ENCODE results near the gene MAGOH.
"Not testable (repeated sequence)": the region's sequence is repeated elsewhere in the genome, so short reads cannot be mapped to it uniquely, and the experiment has no call there.

The MAGOH gene

GRCh38 chr1:53238197-53239155 lies at the start of gene MAGOH:
MAGOH (minus strand) TSS chr1:53238518; CDS start chr1:53238448, 70 bp downstream.
- peak; percentile 92 for DNase-seq

- DNase-seq, result peak; percentile 82
Observed at GRCh38 chr1:53286955-53287354, 48.6 kb upstream of the MAGOH start.

- no peak for DNase-seq
Observed at GRCh38 chr1:53285969-53286760, 47.8 kb upstream of the MAGOH start.

DNA sequence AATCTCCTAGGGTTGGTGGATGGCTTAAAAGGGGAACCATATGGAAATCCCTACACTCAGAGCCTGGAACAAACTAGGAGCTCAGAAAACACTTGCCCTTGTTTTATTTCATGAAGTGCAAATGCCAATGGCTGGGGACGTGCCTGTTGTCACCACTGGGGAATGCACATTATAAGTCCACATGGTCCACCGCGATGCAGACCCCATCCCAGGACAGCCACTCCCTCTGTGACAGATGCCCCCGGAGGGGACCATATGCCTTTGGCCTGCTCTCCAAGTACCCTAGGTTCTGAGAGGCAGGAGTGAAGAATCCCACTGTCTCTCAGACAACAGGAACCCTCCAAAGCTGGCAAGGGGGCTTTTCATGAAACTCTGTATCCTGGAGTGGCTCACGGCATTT lies 47.2 kb upstream of the MAGOH start:
- no peak for DNase-seq

GRCh38 chr1:53284224-53285020 lies 46.1 kb upstream of the MAGOH start:
- DNase-seq, result no peak

DNA sequence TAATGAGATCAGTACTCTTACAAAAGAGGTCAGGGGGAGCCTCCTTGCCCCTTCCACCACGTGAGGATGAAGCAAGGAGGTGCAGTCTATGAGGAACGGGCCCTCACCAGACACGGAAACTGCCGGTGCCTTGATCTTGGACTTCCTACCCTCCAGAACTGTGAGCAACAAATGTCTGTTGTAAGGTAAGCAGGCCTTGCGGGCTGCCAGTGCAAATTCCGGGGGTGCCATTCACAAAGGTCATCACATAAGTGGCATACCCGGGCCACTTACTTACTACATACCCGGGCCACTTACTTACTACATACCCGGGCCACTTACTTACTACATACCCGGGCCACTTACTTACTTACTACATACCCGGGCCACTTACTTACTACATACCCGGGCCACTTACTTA lies 44.8 kb upstream of the MAGOH start:
- not testable (repeated sequence) for DNase-seq

DNA sequence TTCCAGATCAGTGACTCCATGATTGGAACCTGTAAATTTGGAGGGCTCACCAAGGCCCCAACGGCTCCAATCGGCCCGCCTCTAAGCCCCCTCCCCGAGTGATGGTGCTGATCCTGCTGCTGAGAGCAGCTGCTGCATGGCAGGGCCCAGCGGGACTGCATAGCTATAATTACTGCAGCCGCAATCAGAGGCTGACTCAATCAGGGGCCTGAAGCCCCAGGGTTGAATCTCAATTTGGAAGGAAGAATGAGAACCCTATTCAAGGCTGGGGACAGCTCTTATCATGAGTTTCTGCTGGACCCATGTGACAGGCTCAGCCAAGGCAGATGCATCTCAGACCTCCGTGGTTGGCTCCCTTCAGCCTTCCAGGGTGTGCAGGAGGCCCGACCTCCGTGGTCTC lies 42.8 kb upstream of the MAGOH start:
- DNase-seq, result no peak

DNA sequence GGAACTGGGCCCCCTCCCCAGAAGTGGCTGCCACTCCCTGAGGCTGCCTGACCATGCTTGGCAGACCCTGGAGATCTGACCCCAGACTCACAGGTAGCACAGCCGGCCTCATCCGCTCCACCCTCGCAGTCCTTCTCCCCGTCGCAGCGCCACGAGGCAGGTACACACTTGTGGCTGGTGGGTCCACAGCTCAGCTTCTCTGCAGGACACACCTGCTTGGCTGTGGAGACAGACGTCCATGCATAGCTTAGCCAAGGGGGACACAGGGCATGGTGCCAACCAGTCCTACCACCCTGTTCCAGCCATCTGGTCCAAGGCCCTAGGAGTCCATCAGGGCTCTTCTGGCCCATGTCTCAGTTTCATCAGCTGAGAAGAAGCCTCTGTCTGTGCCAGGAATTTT lies 42.2 kb upstream of the MAGOH start:
- DNase-seq, result no peak

DNA sequence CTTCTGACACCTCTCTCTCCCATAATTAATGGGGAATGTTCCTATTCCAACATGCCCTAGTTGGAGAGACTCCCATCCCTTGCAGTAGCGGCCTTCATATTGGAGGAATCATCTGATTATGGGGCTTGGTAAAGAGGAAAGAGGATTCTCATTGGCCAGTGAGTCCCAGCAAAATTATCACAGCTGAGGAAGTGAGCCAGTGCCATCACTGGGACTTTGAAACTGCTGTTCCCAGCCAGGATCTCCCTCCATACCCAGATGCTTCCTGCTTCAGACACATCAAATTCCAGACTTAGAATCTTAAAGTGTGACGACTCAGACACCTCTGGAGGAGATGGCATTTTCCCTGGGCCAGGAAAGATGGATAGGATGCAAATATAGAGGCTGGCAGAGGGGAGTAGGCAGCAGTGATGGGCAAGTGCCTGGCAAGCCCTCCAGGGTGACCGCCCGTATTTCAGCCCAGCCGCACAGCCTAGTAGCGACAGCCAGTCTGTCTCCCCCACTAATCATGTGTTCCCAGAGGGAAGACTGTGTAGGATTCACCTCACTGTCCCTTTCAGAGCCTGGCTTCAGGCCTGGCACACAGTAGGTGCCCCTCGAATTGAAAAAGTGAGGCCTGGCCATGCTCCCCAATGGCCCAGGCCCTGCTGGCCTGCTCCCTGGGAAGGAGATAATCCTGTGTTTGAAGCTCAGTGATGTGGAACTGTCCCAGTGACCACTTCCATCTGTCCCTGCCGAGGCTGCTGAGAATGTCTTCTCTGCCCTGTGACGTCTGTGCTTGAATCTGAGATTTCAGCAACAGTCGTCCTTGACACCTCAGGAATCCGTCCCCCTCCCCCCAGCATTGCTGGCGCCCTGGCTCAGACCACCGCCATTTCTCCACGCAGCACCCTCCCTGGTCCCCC lies 41.2 kb upstream of the MAGOH start:
- DNase-seq, result no peak

- peak; percentile 24 for DNase-seq
Observed at GRCh38 chr1:53278298-53278725, 40.0 kb upstream of the MAGOH start.

- no peak for DNase-seq
Observed at GRCh38 chr1:53277326-53277725, 39.0 kb upstream of the MAGOH start.

GRCh38 chr1:53276902-53277281 lies 38.6 kb upstream of the MAGOH start:
- DNase-seq, result no peak

DNA sequence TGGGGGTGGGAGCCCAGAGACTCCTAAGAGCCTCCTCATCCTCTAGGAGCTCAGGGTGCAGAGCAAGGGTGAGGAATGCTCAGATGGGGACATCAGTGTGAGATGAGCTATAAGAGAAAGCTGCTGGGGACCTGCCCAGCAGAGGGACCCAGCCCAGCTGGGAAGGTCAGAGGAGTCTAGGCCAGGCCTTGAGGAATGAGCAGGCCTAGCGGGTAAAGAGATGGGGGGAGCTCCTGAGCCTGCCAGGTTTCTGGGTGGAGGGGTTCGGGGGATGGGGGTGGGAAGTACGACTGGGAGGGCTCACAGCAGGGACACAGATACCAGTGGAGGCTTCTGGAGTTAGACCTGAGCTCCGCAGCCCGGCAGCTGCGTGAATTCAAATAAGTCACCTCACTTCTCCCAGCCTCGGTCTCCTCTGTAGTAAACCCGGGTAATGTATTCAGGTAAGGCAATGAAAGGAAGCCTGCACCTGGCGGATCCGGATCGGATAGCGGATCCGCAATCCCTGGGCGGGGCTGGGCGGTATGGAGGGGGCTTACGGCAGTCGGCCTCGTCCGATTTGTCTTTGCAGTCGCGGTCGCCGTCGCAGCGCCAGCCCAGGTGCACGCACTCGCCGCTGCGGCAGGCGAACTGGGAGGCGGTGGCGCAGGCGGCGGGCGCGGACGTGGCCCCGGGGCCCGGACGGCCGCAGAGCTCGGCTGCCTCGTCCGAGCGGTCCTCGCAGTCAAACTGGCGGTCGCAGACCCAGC lies 38.0 kb upstream of the MAGOH start:
- DNase-seq, result no peak

- no peak for DNase-seq
Observed at GRCh38 chr1:53275566-53275965, 37.2 kb upstream of the MAGOH start.

GRCh38 chr1:53274541-53275185 lies 36.3 kb upstream of the MAGOH start:
- DNase-seq, result no peak

GRCh38 chr1:53274026-53274425 lies 35.7 kb upstream of the MAGOH start:
- no peak for DNase-seq

DNA sequence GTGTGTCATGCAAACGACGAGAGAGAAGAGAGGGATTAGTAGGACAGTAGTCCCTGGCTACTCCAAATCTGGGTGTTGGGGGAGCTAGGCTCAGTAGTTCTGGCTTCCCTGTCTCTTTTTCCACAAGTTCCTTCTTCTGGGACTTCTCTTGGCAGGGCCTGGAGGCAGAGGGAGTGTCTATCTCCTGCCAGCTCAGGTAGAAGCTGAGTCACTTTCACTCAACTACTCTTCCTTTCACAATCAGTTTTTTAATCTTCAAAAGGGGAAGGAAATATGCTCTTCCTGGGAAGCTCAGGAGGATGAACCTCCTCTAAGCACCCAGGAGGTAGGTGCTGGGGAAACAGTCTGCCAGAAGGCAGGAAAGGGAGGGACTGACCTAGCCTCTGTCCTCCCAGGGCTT lies 35.2 kb upstream of the MAGOH start:
- DNase-seq, result no peak

- no peak for DNase-seq
Observed at GRCh38 chr1:53272349-53272748, 34.0 kb upstream of the MAGOH start.

DNA sequence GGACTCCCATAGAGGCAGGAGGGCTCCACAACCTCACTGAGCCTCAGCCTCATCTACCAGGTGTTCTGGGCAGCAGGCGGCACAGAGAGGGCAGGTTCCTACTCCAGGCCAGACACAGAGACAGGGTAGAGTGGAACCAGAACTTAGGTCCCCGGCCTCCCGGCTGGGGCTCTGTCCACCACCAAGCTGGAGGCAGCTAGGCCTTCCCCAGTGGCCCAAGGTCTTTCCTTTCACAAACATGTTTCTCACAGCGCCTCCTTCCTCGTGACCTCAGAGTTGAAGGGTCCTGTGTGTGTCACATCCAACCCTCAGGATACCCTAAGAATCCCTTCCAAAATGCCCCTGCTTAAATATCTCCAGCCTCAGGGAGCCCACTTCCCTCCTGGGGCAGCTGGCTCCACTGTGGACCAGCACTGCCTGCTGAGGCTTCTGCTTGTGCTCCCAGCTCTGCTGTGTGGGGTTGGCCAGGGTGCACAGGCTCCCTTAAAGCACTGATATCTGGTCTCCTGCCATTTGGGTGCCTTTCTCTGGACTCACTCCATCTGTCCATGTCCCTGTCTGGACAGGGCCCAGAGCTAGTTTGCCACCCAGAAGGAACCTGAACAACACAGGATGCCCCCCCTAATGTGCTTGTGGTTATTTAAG lies 33.2 kb upstream of the MAGOH start:
- no peak for DNase-seq

- DNase-seq, result no peak
Observed at GRCh38 chr1:53270873-53271272, 32.6 kb upstream of the MAGOH start.
